ENCODE measurements around the gene ITGA7.

- TF ChIP-seq USF1 (CRISPR knock-in tag; IDR thresholded peaks at IDR 0.05) (no peak), ATF6 (CRISPR knock-in tag; IDR thresholded peaks at IDR 0.05) (no peak), CBFB (CRISPR knock-in tag; IDR thresholded peaks at IDR 0.05; ENCODE audit: low read depth) (no peak), CTCF (IDR thresholded peaks at IDR 0.05) (no peak)
Measured at GRCh38 chr12:55741931-55742680, 34.4 kb upstream of the ITGA7 start.
